Neuronal stem cell (in vitro differentiated cells): ENCODE results near the gene KLHL28.

ENCODE experiments used
- DNase-seq: peaks from one replicate; pipeline ENCODE4 v3.0.0-alpha.2; 2013; ENCODE audit warnings: low spot score
- H2AFZ ChIP-seq: one replicate; pipeline ENCODE4 v1.6.1; 2013; ENCODE audit warnings: mild to moderate bottlenecking, low read length, inconsistent platforms
- H2AK5ac ChIP-seq: 2 replicates; pipeline ENCODE4 v1.6.1; 2013; ENCODE audit warnings: low read depth, mild to moderate bottlenecking, inconsistent platforms, low read length, moderate library complexity, mixed read lengths
- H2BK120ac ChIP-seq: 2 replicates; pipeline ENCODE4 v1.6.1; 2013; ENCODE audit warnings: low read depth, mild to moderate bottlenecking, inconsistent platforms, low read length, moderate library complexity, mixed read lengths
- H2BK12ac ChIP-seq: one replicate; pipeline ENCODE4 v1.6.1; 2013; ENCODE audit warnings: low read length, inconsistent platforms
- H2BK15ac ChIP-seq: 2 replicates; pipeline ENCODE4 v1.6.1; 2013; ENCODE audit warnings: mild to moderate bottlenecking, low read length, inconsistent platforms, mixed read lengths
- H2BK5ac ChIP-seq: one replicate; pipeline ENCODE4 v1.6.1; 2013; ENCODE audit warnings: inconsistent platforms, mild to moderate bottlenecking, low read length, moderate library complexity
- H3K14ac ChIP-seq: one replicate; pipeline ENCODE4 v1.6.1; 2013; ENCODE audit warnings: low read length, inconsistent platforms
- H3K18ac ChIP-seq: 2 replicates; pipeline ENCODE4 v1.6.1; 2013; ENCODE audit warnings: low read length, inconsistent platforms
- H3K23ac ChIP-seq: 2 replicates; pipeline ENCODE4 v1.6.1; 2013; ENCODE audit warnings: low read depth, mild to moderate bottlenecking, mixed read lengths, low read length, inconsistent platforms; ENCODE audit not compliant: poor library complexity
- H3K27ac ChIP-seq: replicated peaks from 3 replicates; pipeline ENCODE4 v1.5.1; 2013; ENCODE audit warnings: low read length, inconsistent platforms
- H3K27me3 ChIP-seq, 3 experiments: 2 replicates each; pipeline ENCODE4 v1.6.1; 2013; ENCODE audit warnings: low read length in 3 of 3, mild to moderate bottlenecking in 2 of 3, inconsistent platforms in 1 of 3, low read depth in 1 of 3, mixed read lengths in 1 of 3, moderate library complexity in 1 of 3; ENCODE audit not compliant: control insufficient read depth in 3 of 3, insufficient read depth in 3 of 3
- H3K36me3 ChIP-seq, 2 donors: replicated peaks in 1 of 2; 2 replicates each; pipeline ENCODE4 v1.6.1; 2013; ENCODE audit warnings: low read length in 2 of 2; ENCODE audit not compliant: control insufficient read depth in 2 of 2, insufficient read depth in 2 of 2
- H3K4ac ChIP-seq: 2 replicates; pipeline ENCODE4 v1.6.1; 2013; ENCODE audit warnings: inconsistent platforms, mild to moderate bottlenecking, low read length, moderate library complexity
- H3K4me1 ChIP-seq, 2 donors: 1 replicate in 1 of 2; 2 replicates in 1 of 2; pipeline ENCODE4 v1.6.1; 2013; ENCODE audit warnings: low read length in 2 of 2, low read depth in 1 of 2; ENCODE audit not compliant: control insufficient read depth in 2 of 2, insufficient read depth in 1 of 2
- H3K4me2 ChIP-seq: one replicate; pipeline ENCODE4 v1.6.1; 2013; ENCODE audit warnings: mild to moderate bottlenecking, low read length, inconsistent platforms; ENCODE audit not compliant: insufficient read depth, poor library complexity, severe bottlenecking
- H3K4me3 ChIP-seq, 2 donors: 2 replicates each; pipeline ENCODE4 v1.5.1; 2013; ENCODE audit warnings: low read length in 2 of 2, mild to moderate bottlenecking in 2 of 2, inconsistent platforms in 1 of 2, moderate library complexity in 1 of 2
- H3K79me1 ChIP-seq: one replicate; pipeline ENCODE4 v1.6.1; 2013; ENCODE audit warnings: low read depth, mild to moderate bottlenecking, inconsistent platforms, low read length, moderate library complexity
- H3K9ac ChIP-seq: one replicate; pipeline ENCODE4 v1.6.1; 2013; ENCODE audit warnings: mild to moderate bottlenecking, low read depth, low read length, inconsistent platforms; ENCODE audit not compliant: poor library complexity
- H3K9me3 ChIP-seq, 2 donors: replicated peaks in 1 of 2; 2 replicates each; pipeline versions ENCODE3 to v1.6.1; 2013; ENCODE audit warnings: low read length in 2 of 2, mild to moderate bottlenecking in 2 of 2, inconsistent platforms in 1 of 2, low read depth in 1 of 2, mixed read lengths in 1 of 2, moderate library complexity in 1 of 2; ENCODE audit not compliant: control insufficient read depth in 2 of 2, insufficient read depth in 1 of 2
- H4K8ac ChIP-seq: one replicate; pipeline ENCODE4 v1.6.1; 2013; ENCODE audit warnings: low read depth, mild to moderate bottlenecking, inconsistent platforms, low read length, moderate library complexity
- H4K91ac ChIP-seq: one replicate; pipeline ENCODE4 v1.6.1; 2013; ENCODE audit warnings: low read length, low read depth, mild to moderate bottlenecking, inconsistent platforms; ENCODE audit not compliant: poor library complexity
- WGBS, 2 donors: extraction: QIAGEN DNeasy Blood & Tissue Kit; methylation state at CpG; one replicate each; pipeline ENCODE4 v1.1.7; 2013; ENCODE audit warnings: missing lambda C conversion rate in 2 of 2, mixed read lengths in 1 of 2; ENCODE audit not compliant: insufficient read length in 2 of 2, insufficient replicate concordance in 1 of 2; ENCODE audit errors: extremely low coverage in 2 of 2; 5-methylcytosine and 5-hydroxymethylcytosine counted together

The KLHL28 gene

DNA sequence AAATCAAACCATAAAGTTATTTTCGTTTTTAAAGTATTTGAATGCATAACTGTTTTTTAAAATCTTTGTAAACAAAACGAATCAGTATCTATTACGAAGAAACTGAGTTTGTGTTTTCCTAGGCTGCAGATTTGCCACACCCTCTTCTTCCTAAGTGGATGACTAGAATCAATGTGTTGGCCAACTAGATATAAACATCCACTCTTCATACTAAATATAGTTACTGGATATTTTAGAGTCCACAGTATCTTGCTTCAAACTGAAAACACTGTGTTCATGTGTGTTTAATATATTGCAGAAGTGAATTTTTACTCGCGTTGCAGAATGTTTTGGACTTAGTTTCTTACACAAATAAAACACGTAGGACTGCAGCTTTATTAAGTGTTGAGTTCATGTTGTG is 63.2 kb downstream of the KLHL28 start:
- Histone ChIP-seq H3K9ac (no peak overlapping the region), H3K4me1 (peaks cover 0 to 3% of the 10 kb centered on the region in 2 donors), H4K8ac (no peak overlapping the region), H3K18ac (no peak overlapping the region), H2AFZ (no peak overlapping the region), H2BK5ac (no peak overlapping the region), H3K23ac (no peak overlapping the region), H3K14ac (no peak overlapping the region), H2BK120ac (no peak overlapping the region), H2BK12ac (no peak overlapping the region), H2BK15ac (no peak overlapping the region), H2AK5ac (no peak overlapping the region), H3K9me3 (peaks cover 2 to 4% of the 10 kb centered on the region in 2 donors), H3K79me1 (no peaks in the 10 kb centered on the region), H3K27ac (no peak overlapping the region), H3K4ac (no peak overlapping the region), H3K4me3 (peak overlapping the region in 1 of 2 donors; percentile 66), H3K4me2 (no peak overlapping the region), H3K27me3 (no peaks in the 10 kb centered on the region), H4K91ac (no peak overlapping the region), H3K36me3 (peaks cover 0 to 4% of the 10 kb centered on the region in 2 donors)
- WGBS, 2 donors, result no CpG with 5 or more reads among the region's 6 CpGs
- no peak for DNase-seq

DNA sequence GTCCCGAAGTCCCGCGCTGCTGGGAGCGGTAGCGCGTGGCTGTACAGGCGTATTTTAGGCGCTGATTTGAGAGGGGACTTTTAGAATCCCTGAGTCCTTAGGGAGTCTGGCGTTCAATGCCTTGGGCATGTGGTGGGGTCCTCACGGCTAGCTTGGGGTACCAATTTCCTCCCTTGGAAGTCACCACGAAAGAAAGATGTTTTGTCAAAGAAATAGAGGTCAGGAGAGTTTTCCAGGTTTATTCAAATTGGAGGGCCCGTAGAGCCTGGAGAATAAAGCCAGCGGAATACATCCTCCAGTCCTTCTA is 63.9 kb downstream of the KLHL28 start:
- peak overlapping the region; percentile 66 to 99 for H3K4me3 ChIP-seq
- H3K4ac ChIP-seq, result no peak overlapping the region
- peak overlapping the region; percentile 94 for H3K9ac ChIP-seq
- H4K8ac ChIP-seq, result no peak overlapping the region
- H3K4me2 ChIP-seq, result peak overlapping the region; percentile 47
- no peak for DNase-seq
- H3K79me1 ChIP-seq, result no peaks in the 10 kb centered on the region
- peaks cover 0 to 3% of the 10 kb centered on the region in 2 donors for H3K4me1 ChIP-seq
- H2BK12ac ChIP-seq, result no peak overlapping the region
- H2BK120ac ChIP-seq, result no peak overlapping the region
- H4K91ac ChIP-seq, result no peak overlapping the region
- H2BK15ac ChIP-seq, result no peak overlapping the region
- peaks cover 2 to 4% of the 10 kb centered on the region in 2 donors for H3K9me3 ChIP-seq
- H2BK5ac ChIP-seq, result peak overlapping the region; percentile 98
- WGBS, 2 donors, result no CpG with 5 or more reads among the region's 13 CpGs
- H3K27me3 ChIP-seq, result no peaks in the 10 kb centered on the region
- no peak overlapping the region for H3K23ac ChIP-seq
- no peak overlapping the region for H2AK5ac ChIP-seq
- H3K36me3 ChIP-seq, result peaks cover 0 to 4% of the 10 kb centered on the region in 2 donors
- H3K14ac ChIP-seq, result peak overlapping the region; percentile 94
- peak overlapping the region; percentile 99 for H3K18ac ChIP-seq
- H3K27ac ChIP-seq, result peak overlapping the region; percentile 94
- peak overlapping the region; percentile 100 for H2AFZ ChIP-seq

DNA sequence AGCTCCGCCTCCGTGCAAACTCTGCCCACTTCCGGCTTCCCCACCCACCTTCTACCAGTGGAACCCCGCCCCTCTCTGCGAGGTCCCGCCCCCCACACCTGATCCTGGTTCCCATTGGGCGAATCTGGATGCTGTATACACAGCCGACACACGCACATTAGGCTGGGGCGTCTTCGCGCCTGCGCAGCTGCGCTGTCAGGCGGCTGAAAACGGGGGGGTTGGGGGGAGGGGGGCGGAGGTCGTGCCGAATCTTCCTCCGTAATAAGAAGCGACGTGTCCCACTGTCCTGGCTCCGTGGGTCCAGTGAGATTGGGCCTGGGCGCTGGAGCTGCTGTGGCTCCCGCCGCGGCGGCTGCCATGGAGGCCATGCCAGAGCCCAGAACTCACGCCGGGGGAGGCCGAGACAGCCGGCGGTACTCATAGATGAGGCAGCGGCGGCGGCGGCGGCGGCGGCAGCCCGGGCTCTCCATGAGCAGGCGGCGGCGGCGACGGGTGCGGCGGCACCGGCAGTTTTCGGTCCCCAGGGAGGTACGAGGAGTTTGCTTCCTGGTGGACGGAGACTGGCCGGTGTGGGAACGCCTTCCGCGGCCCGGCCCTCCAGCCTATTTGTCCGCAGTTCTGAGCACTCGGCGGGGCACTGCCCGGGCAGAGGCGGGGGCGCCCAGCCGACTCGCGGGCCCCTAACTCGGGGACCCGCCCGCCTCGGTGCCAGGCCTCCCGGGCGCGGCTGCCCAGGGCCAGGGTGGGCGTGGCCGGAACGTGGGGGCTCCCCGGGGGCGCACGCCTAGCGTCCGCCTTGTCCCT is 64.5 kb downstream of the KLHL28 start:
- no peak overlapping the region for H2AK5ac ChIP-seq
- H3K4ac ChIP-seq, result no peak overlapping the region
- no peak overlapping the region for H4K8ac ChIP-seq
- H4K91ac ChIP-seq, result no peak overlapping the region
- peak overlapping the region; percentile 94 for H3K27ac ChIP-seq
- peak overlapping the region; percentile 66 to 99 for H3K4me3 ChIP-seq
- H3K4me2 ChIP-seq, result peak overlapping the region; percentile 47
- peak overlapping the region; percentile 73 for H2BK12ac ChIP-seq
- no peak overlapping the region for H2BK120ac ChIP-seq
- H3K14ac ChIP-seq, result peak overlapping the region; percentile 94
- H3K9me3 ChIP-seq, result peaks cover 2 to 4% of the 10 kb centered on the region in 2 donors
- H3K4me1 ChIP-seq, result peaks cover 0 to 3% of the 10 kb centered on the region in 2 donors
- no peaks in the 10 kb centered on the region for H3K79me1 ChIP-seq
- peak overlapping the region; percentile 100 for H2AFZ ChIP-seq
- peaks cover 0 to 4% of the 10 kb centered on the region in 2 donors for H3K36me3 ChIP-seq
- H3K27me3 ChIP-seq, result no peaks in the 10 kb centered on the region
- peak overlapping the region; percentile 94 for H3K9ac ChIP-seq
- H2BK5ac ChIP-seq, result peak overlapping the region; percentile 98
- H2BK15ac ChIP-seq, result no peak overlapping the region
- H3K23ac ChIP-seq, result peak overlapping the region; percentile 93
- peak overlapping the region; percentile 99 for H3K18ac ChIP-seq
- no CpG with 5 or more reads among the region's 81 CpGs for WGBS, 2 donors
- peak; percentile 85 for DNase-seq

- Histone ChIP-seq H3K18ac (no peak overlapping the region), H3K4me1 (peaks cover 0 to 3% of the 10 kb centered on the region in 2 donors), H3K9ac (no peak overlapping the region), H2BK15ac (no peak overlapping the region), H3K79me1 (no peaks in the 10 kb centered on the region), H2BK5ac (no peak overlapping the region), H3K14ac (no peak overlapping the region), H2BK12ac (no peak overlapping the region), H4K91ac (no peak overlapping the region), H4K8ac (no peak overlapping the region), H3K4ac (no peak overlapping the region), H3K36me3 (no peaks in the 10 kb centered on the region), H2BK120ac (no peak overlapping the region), H3K27ac (no peak overlapping the region), H3K4me3 (peak overlapping the region in 1 of 2 donors; percentile 66), H2AK5ac (no peak overlapping the region), H2AFZ (peak overlapping the region; percentile 73), H3K4me2 (no peak overlapping the region), H3K23ac (no peak overlapping the region), H3K27me3 (no peaks in the 10 kb centered on the region), H3K9me3 (peaks cover 2 to 4% of the 10 kb centered on the region in 2 donors)
- no CpG with 5 or more reads among the region's 10 CpGs for whole genome bisulfite sequencing, 2 donors
- no peak for DNase-seq
Measured at GRCh38 chr14:44896275-44897040, 65.3 kb downstream of the KLHL28 start.
